ENCODE data around the gene RPL11. TPM values are rescaled to one million over a fixed set of nuclear protein-coding genes. Genes with fewer than 3 reads are reported as not detected.

Gene RPL11
- total and polyA plus RNA-seq, 2 of the 8 experiments (the other 6 are each of a cell fraction or from before 2014, with no cell fraction given): 1,192 to 1,426 TPM

DNA sequence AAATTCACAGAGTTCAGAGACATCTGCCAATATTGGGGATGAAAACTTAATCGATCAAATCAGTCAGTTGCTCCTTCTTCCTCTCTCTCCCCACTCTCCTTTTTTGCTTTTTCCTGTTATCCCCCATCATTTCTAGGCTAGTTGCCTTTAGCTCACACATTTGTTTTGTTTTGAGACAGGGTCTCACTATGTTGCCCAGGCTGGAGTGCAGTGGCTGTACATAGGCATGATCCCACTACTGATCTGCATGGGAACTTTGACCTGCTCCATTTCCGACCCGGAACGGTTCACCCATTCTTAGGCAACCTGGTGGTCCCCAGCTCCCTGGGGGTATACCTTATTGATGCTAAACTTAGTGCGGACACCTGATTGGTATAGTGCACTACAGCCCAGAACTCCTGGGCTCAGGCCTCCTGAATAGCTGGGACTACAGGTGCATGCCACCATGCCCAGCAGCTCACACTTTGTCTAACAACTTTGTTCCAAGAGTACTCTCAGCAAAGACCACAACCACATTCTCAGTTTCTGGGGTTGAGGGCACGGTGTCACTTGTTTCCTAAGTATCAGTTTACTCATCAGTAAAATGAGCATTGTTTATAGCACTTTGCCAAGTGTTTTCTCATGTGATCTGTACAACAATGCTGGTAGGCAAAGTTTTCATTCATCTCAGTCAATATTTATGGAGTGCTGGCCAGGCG lies 45.0 kb downstream of the RPL11 start:
- no peak overlapping the region for H2BK120ac ChIP-seq (replicated peaks; ENCODE audit: low read depth, low read length)
- no peak overlapping the region for H4K5ac ChIP-seq (ENCODE audit: insufficient read length, low read depth, low read length)
- H3K27ac ChIP-seq (ENCODE audit: low read depth, low read length): no peak overlapping the region
- no peak overlapping the region for H3K18ac ChIP-seq (ENCODE audit: extremely low read depth, low read length)
- H4K20me1 ChIP-seq (replicated peaks in 1 of 2; ENCODE audit: control insufficient read depth in 1 of 2, insufficient read depth in 2 of 2, low read length in 2 of 2): no peaks in the 10 kb centered on the region
- H3K23ac ChIP-seq (ENCODE audit: insufficient read length): no peak overlapping the region
- H2BK5ac ChIP-seq (ENCODE audit: low read depth, low read length): no peak overlapping the region
- TF ChIP-seq KDM5A (IDR thresholded peaks at IDR 0.05; ENCODE audit: low read length) (no peak), CHD2 (IDR thresholded peaks at IDR 0.05; ENCODE audit: low read length) (no peak), SP2 (IDR thresholded peaks at IDR 0.05; ENCODE audit: low read length) (no peak), HDAC6 (IDR thresholded peaks at IDR 0.05; ENCODE audit: low read depth, low read length) (no peak), TCF12 (IDR thresholded peaks at IDR 0.05; ENCODE audit: low read depth, low read length) (no peak), BACH1 (IDR thresholded peaks at IDR 0.05; ENCODE audit: low read length) (no peak)
- TF ChIP-seq, protein P1, sequence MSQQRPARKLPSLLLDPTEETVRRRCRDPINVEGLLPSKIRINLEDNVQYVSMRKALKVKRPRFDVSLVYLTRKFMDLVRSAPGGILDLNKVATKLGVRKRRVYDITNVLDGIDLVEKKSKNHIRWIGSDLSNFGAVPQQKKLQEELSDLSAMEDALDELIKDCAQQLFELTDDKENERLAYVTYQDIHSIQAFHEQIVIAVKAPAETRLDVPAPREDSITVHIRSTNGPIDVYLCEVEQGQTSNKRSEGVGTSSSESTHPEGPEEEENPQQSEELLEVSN (IDR thresholded peaks at IDR 0.05): no peak
- TF ChIP-seq, protein P2, sequence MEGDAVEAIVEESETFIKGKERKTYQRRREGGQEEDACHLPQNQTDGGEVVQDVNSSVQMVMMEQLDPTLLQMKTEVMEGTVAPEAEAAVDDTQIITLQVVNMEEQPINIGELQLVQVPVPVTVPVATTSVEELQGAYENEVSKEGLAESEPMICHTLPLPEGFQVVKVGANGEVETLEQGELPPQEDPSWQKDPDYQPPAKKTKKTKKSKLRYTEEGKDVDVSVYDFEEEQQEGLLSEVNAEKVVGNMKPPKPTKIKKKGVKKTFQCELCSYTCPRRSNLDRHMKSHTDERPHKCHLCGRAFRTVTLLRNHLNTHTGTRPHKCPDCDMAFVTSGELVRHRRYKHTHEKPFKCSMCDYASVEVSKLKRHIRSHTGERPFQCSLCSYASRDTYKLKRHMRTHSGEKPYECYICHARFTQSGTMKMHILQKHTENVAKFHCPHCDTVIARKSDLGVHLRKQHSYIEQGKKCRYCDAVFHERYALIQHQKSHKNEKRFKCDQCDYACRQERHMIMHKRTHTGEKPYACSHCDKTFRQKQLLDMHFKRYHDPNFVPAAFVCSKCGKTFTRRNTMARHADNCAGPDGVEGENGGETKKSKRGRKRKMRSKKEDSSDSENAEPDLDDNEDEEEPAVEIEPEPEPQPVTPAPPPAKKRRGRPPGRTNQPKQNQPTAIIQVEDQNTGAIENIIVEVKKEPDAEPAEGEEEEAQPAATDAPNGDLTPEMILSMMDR (IDR thresholded peaks at IDR 0.05; ENCODE audit: control extremely low read depth in 1 of 3, insufficient read depth in 1 of 3, low read depth in 1 of 3, low read length in 3 of 3): no peak
- no peak overlapping the region for H4K91ac ChIP-seq (replicated peaks; ENCODE audit: insufficient read length, low read length)
- ChIA-PET CTCF (ENCODE audit: partially characterized antibody) (interaction anchor here (0.5 to 1.0 kb wide), 4 partner anchors 16 to 36 kb away, joined by 3 to 4 read pairs (median 4); no protein-coding TSS in a partner anchor), POLR2A (ENCODE audit: partially characterized antibody) (interaction anchor here (0.5 to 13.6 kb wide), 3 partner anchors 40 to 55 kb away, joined by 3 to 190 read pairs (median 5); partner anchors contain the start of gene RPL11)
- no peaks in the 10 kb centered on the region for H3K27me3 ChIP-seq (replicated peaks in 1 of 4; ENCODE audit: control insufficient read depth in 3 of 4, extremely low read depth in 1 of 4, insufficient read depth in 3 of 4, low read length in 3 of 4)
- no peak overlapping the region for H2BK15ac ChIP-seq (ENCODE audit: low read length)
- no peaks in the 10 kb centered on the region for H3K79me1 ChIP-seq (ENCODE audit: low read depth, low read length)
- H3K56ac ChIP-seq (replicated peaks; ENCODE audit: insufficient read length, low read depth, low read length): no peak overlapping the region
- no peaks in the 10 kb centered on the region for H3K79me2 ChIP-seq (ENCODE audit: control insufficient read depth in 1 of 2, insufficient read depth in 2 of 2, low read length in 2 of 2)
- no peak overlapping the region for H2AFZ ChIP-seq (ENCODE audit: low read length)
- H2AK5ac ChIP-seq (ENCODE audit: low read depth, low read length): no peak overlapping the region
- FAIRE-seq (no peak), DNase-seq (ENCODE audit: low read depth in 1 of 2, low spot score in 2 of 2) (no peak)
- no peaks in the 10 kb centered on the region for H3K23me2 ChIP-seq (ENCODE audit: low read depth, low read length)
- H4K8ac ChIP-seq (ENCODE audit: extremely low read depth, insufficient read depth, low read length): no peak overlapping the region
- no peak overlapping the region for H3K14ac ChIP-seq (ENCODE audit: insufficient read length)
- H2BK20ac ChIP-seq (ENCODE audit: low read length): no peak overlapping the region
- H2BK12ac ChIP-seq (ENCODE audit: low read depth, low read length): no peak overlapping the region
- no peak overlapping the region for H3K4ac ChIP-seq (replicated peaks; ENCODE audit: insufficient read length, low read depth, low read length)
- no peak overlapping the region for H3K4me2 ChIP-seq (ENCODE audit: insufficient read depth in 1 of 2, low read depth in 2 of 2, low read length in 2 of 2)
- no peaks in the 10 kb centered on the region for H3K4me1 ChIP-seq (replicated peaks in 1 of 4; ENCODE audit: control insufficient read depth in 3 of 4, insufficient read depth in 4 of 4, low read length in 3 of 4)
- no peaks in the 10 kb centered on the region for H3K36me3 ChIP-seq (ENCODE audit: control insufficient read depth in 2 of 4, insufficient read depth in 4 of 4, low read length in 3 of 4)
- H3K4me3 ChIP-seq (ENCODE audit: extremely low read depth in 1 of 4, insufficient read depth in 2 of 4, low read depth in 3 of 4, low read length in 4 of 4): no peak overlapping the region
- 95% methylated on average over 7 of the region's 7 CpGs; no CpG with 5 or more reads in 1 of the 2 experiments for WGBS, 2 experiments (ENCODE audit: extremely low coverage in 1 of 2, insufficient coverage in 1 of 2, insufficient read length in 1 of 2, insufficient replicate concordance in 2 of 2, low coverage in 1 of 2, low lambda C conversion rate in 2 of 2, missing lambda C conversion rate in 1 of 2)
- H3K9ac ChIP-seq (replicated peaks in 1 of 4; ENCODE audit: extremely low read depth in 1 of 4, low read depth in 3 of 4, low read length in 3 of 4): no peak overlapping the region
- no peaks in the 10 kb centered on the region for H3K9me3 ChIP-seq (ENCODE audit: insufficient read depth in 2 of 2, low read depth in 1 of 2, low read length in 1 of 2)

All from H1 (cell line).